Measurements from ENCODE around the gene CROCC2. TPM values are rescaled to one million over a fixed set of nuclear protein-coding genes. Genes with fewer than 3 reads are reported as not detected.

Gene CROCC2
- total and polyA plus RNA-seq, 2 donors (not counting 1 experiment from before 2014, with no cell fraction given): not detected

DNA sequence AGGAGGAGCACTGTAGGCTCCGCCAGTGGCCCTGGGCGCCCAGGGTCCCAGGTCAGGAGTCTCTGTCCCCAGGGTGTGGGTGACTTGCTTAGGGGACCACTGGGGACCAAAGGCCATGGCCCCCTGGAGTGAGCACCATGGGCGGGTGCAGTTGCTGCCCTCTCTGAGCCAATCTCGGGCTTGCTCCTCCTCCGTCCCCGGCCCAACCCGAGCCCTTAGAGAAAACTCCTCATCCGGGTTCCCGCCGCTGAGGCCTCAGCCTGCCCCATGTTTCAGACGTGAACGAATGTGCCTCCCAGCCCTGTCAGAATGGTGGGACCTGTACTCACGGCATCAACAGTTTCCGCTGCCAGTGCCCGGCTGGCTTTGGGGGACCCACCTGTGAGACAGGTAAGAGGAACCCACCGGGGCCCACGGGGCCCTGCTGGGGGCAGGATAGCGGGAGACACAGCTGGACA lies 130.9 kb downstream of the CROCC2 start:
- H3K9me3 Mint-ChIP-seq (ENCODE audit: insufficient read depth): no peaks in the 10 kb centered on the region
- peaks cover 59% of the 10 kb centered on the region for H3K4me1 Mint-ChIP-seq
- Histone ChIP-seq H3K27me3 (replicated peaks in 1 of 4; ENCODE audit: control extremely low read depth in 1 of 4, control insufficient read depth in 3 of 4, insufficient read depth in 4 of 4, low read length in 3 of 4) (no peaks in the 10 kb centered on the region), H3K36me3 (replicated peaks in 1 of 2; ENCODE audit: control extremely low read depth in 1 of 2, control insufficient read depth in 1 of 2, extremely low read depth in 1 of 2, insufficient read depth in 2 of 2, low read length in 1 of 2) (peaks cover 0 to 3% of the 10 kb centered on the region in 2 experiments), H3K9ac (ENCODE audit: low read length) (peak overlapping the region; percentile 92), H3K79me2 (ENCODE audit: control insufficient read depth, insufficient read depth, low read length) (peaks cover 19% of the 10 kb centered on the region), H3K9me3 (ENCODE audit: control extremely low read depth in 1 of 3, control insufficient read depth in 2 of 3, insufficient read depth in 1 of 3, low read length in 2 of 3) (no peaks in the 10 kb centered on the region), H2AFZ (ENCODE audit: insufficient read depth, low read depth, low read length, poor library complexity, severe bottlenecking) (peak overlapping the region; percentile 78), H3K4me2 (replicated peaks; ENCODE audit: low read depth, low read length, poor library complexity, severe bottlenecking) (peak overlapping the region; percentile 99), H4K20me1 (ENCODE audit: control insufficient read depth, insufficient read depth, low read length, poor library complexity, severe bottlenecking) (no peaks in the 10 kb centered on the region), H3K27ac (ENCODE audit: low read length in 2 of 2) (peak overlapping the region; percentile 68 to 79), H3K4me1 (ENCODE audit: control insufficient read depth in 2 of 2, insufficient read depth in 2 of 2, low read length in 2 of 2) (peaks cover 42 to 63% of the 10 kb centered on the region in 2 donors), H3K4me3 (ENCODE audit: control extremely low read depth in 1 of 5, extremely low read depth in 1 of 5, insufficient read depth in 1 of 5, low read depth in 2 of 5, low read length in 4 of 5) (peak overlapping the region in 4 of 5 experiments; percentile 39 to 79 (median 65))
- intact Hi-C loops (cut with micrococcal nuclease): loop anchor here (1.0 to 2.0 kb wide), 3 partner anchors 113 to 476 kb away; partner anchors contain the start of genes DUSP28, PPP1R7 and STK25
- peak; percentile 16 for ATAC-seq (ENCODE audit: low read depth)
- peak overlapping the region; percentile 92 for H3K4me3 Mint-ChIP-seq
- ChIA-PET POLR2A (no interaction called here), CTCF (no interaction called here)
- no peaks in the 10 kb centered on the region for H3K27me3 Mint-ChIP-seq
- no peak for DNase-seq
- peak overlapping the region; percentile 94 for H3K27ac Mint-ChIP-seq
- TF ChIP-seq, protein P1, sequence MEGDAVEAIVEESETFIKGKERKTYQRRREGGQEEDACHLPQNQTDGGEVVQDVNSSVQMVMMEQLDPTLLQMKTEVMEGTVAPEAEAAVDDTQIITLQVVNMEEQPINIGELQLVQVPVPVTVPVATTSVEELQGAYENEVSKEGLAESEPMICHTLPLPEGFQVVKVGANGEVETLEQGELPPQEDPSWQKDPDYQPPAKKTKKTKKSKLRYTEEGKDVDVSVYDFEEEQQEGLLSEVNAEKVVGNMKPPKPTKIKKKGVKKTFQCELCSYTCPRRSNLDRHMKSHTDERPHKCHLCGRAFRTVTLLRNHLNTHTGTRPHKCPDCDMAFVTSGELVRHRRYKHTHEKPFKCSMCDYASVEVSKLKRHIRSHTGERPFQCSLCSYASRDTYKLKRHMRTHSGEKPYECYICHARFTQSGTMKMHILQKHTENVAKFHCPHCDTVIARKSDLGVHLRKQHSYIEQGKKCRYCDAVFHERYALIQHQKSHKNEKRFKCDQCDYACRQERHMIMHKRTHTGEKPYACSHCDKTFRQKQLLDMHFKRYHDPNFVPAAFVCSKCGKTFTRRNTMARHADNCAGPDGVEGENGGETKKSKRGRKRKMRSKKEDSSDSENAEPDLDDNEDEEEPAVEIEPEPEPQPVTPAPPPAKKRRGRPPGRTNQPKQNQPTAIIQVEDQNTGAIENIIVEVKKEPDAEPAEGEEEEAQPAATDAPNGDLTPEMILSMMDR (IDR thresholded peaks at IDR 0.05): no peak
- TF ChIP-seq EZH2 (IDR thresholded peaks at IDR 0.05; ENCODE audit: borderline replicate concordance, insufficient read depth, low read depth, low read length, poor library complexity, severe bottlenecking): no peak
- 88% methylated on average over 18 of the region's 18 CpGs for WGBS (ENCODE audit: insufficient coverage)

DNA sequence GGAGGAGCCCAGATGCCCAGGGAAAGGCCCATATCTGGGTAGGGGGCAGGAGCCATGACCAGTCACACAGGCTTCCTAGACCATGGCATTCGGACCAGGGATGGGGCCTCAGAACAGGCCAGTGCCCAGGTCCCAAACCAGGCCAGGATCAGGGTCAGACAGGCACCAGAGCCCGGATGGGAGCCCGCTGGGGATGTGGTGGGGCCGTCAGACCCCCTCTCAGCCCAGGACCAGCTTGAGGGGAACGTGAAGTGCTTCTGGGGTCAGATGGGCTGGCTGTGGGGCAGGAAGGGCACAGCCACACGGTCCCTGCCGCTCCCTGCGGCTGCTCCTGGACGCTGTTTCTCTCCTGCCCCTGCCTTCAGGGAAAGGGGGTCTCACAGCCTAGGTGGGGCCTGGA lies 131.4 kb downstream of the CROCC2 start:
- ChIA-PET POLR2A (no interaction called here), CTCF (no interaction called here)
- Histone ChIP-seq H3K79me2 (ENCODE audit: control insufficient read depth, insufficient read depth, low read length) (peaks cover 19% of the 10 kb centered on the region), H3K27ac (ENCODE audit: low read length in 2 of 2) (peak overlapping the region; percentile 68 to 79), H3K4me1 (ENCODE audit: control insufficient read depth in 2 of 2, insufficient read depth in 2 of 2, low read length in 2 of 2) (peaks cover 47 to 66% of the 10 kb centered on the region in 2 donors), H3K36me3 (replicated peaks in 1 of 2; ENCODE audit: control extremely low read depth in 1 of 2, control insufficient read depth in 1 of 2, extremely low read depth in 1 of 2, insufficient read depth in 2 of 2, low read length in 1 of 2) (peaks cover 0 to 3% of the 10 kb centered on the region in 2 experiments), H3K4me2 (replicated peaks; ENCODE audit: low read depth, low read length, poor library complexity, severe bottlenecking) (peak overlapping the region; percentile 99), H2AFZ (ENCODE audit: insufficient read depth, low read depth, low read length, poor library complexity, severe bottlenecking) (no peak overlapping the region), H3K9me3 (ENCODE audit: control extremely low read depth in 1 of 3, control insufficient read depth in 2 of 3, insufficient read depth in 1 of 3, low read length in 2 of 3) (no peaks in the 10 kb centered on the region), H3K9ac (ENCODE audit: low read length) (peak overlapping the region; percentile 92), H3K27me3 (replicated peaks in 1 of 4; ENCODE audit: control extremely low read depth in 1 of 4, control insufficient read depth in 3 of 4, insufficient read depth in 4 of 4, low read length in 3 of 4) (no peaks in the 10 kb centered on the region), H4K20me1 (ENCODE audit: control insufficient read depth, insufficient read depth, low read length, poor library complexity, severe bottlenecking) (no peaks in the 10 kb centered on the region), H3K4me3 (ENCODE audit: control extremely low read depth in 1 of 5, extremely low read depth in 1 of 5, insufficient read depth in 1 of 5, low read depth in 2 of 5, low read length in 4 of 5) (peak overlapping the region in 4 of 5 experiments; percentile 39 to 79 (median 65))
- H3K27ac Mint-ChIP-seq: peak overlapping the region; percentile 94
- ATAC-seq (ENCODE audit: low read depth): no peak
- H3K9me3 Mint-ChIP-seq (ENCODE audit: insufficient read depth): no peaks in the 10 kb centered on the region
- peak overlapping the region; percentile 92 for H3K4me3 Mint-ChIP-seq
- H3K4me1 Mint-ChIP-seq: peaks cover 64% of the 10 kb centered on the region
- 87% methylated on average over 9 of the region's 9 CpGs for WGBS (ENCODE audit: insufficient coverage)
- DNase-seq: no peak
- intact Hi-C loops (cut with micrococcal nuclease): loop anchor here (2.0 kb wide), 2 partner anchors 471 to 477 kb away; partner anchors contain the start of genes DUSP28 and STK25
- TF ChIP-seq, protein P1 (IDR thresholded peaks at IDR 0.05): no peak
- TF ChIP-seq EZH2 (IDR thresholded peaks at IDR 0.05; ENCODE audit: borderline replicate concordance, insufficient read depth, low read depth, low read length, poor library complexity, severe bottlenecking): no peak
- H3K27me3 Mint-ChIP-seq: no peaks in the 10 kb centered on the region

Data from B cell (primary cell).